RWPE2 (cell line): ENCODE measurements around the gene GAPVD1.
A peak's percentile ranks its signal among the peaks of the same experiment; 100 is the strongest.
"Not testable (repeated sequence)": the region's sequence is repeated elsewhere in the genome, so short reads cannot be mapped to it uniquely, and the experiment has no call there.

ENCODE experiments used
- ATAC-seq: fragments of 200-7000 bp; cut with Tn5 transposase; 3 replicates; pipeline ENCODE4 v1.9.1; 2021; ENCODE audit warnings: low read depth
- DNase-seq: peaks from one replicate; pipeline ENCODE4 v3.0.0-alpha.2; 2020; ENCODE audit warnings: low spot score
- H3K27ac ChIP-seq: fragments of 450-650 bp; 2 replicates; pipeline ENCODE4 v1.5.1; 2017; ENCODE audit warnings: mild to moderate bottlenecking; ENCODE audit not compliant: poor library complexity, severe bottlenecking
- H3K27me3 ChIP-seq: fragments of 250-450 bp; sonication (Bioruptor Pico); 2 replicates; pipeline ENCODE4 v1.5.1; 2021; ENCODE audit warnings: mild to moderate bottlenecking, moderate library complexity; ENCODE audit not compliant: insufficient read depth, poor library complexity, severe bottlenecking
- H3K36me3 ChIP-seq: fragments of 250-450 bp; sonication (Bioruptor Pico); 2 replicates; pipeline ENCODE4 v1.5.1; 2020; ENCODE audit warnings: low read depth, mild to moderate bottlenecking, moderate library complexity
- H3K4me1 ChIP-seq: fragments of 250-450 bp; sonication (Bioruptor Pico); 2 replicates; pipeline ENCODE4 v1.5.1; 2021; ENCODE audit warnings: mild to moderate bottlenecking, moderate library complexity; ENCODE audit not compliant: insufficient read depth, poor library complexity, severe bottlenecking
- H3K4me3 ChIP-seq: fragments of 250-450 bp; sonication (Bioruptor Pico); 2 replicates; pipeline ENCODE4 v1.5.1; 2021; ENCODE audit warnings: mild to moderate bottlenecking, moderate library complexity; ENCODE audit not compliant: severe bottlenecking
- H3K9me3 ChIP-seq: fragments of 250-450 bp; sonication (Bioruptor Pico); 2 replicates; pipeline ENCODE4 v1.5.1; 2021; ENCODE audit warnings: mild to moderate bottlenecking, moderate library complexity; ENCODE audit not compliant: severe bottlenecking
- CTCF ChIP-seq: fragments of 450-650 bp; IDR thresholded peaks from one replicate; pipeline ENCODE4 v1.5.1; 2017; ENCODE audit warnings: mild to moderate bottlenecking, moderate library complexity; ENCODE audit not compliant: poor library complexity, severe bottlenecking

The GAPVD1 gene

GRCh38 chr9:125284855-125285254 lies 23.2 kb downstream of the GAPVD1 start:
- ATAC-seq (no peak), DNase-seq (no peak)
- Histone ChIP-seq H3K27me3 (no peaks in the 10 kb centered on the region), H3K9me3 (no peaks in the 10 kb centered on the region), H3K27ac (no peak overlapping the region), H3K36me3 (peaks cover 9% of the 10 kb centered on the region), H3K4me1 (no peaks in the 10 kb centered on the region), H3K4me3 (no peak overlapping the region)
- no peak for TF ChIP-seq CTCF

- DNase-seq, H3K27me3 ChIP-seq, ATAC-seq, H3K27ac ChIP-seq, H3K4me3 ChIP-seq, H3K36me3 ChIP-seq, H3K9me3 ChIP-seq, H3K4me1 ChIP-seq: not testable (repeated sequence)
Measured at GRCh38 chr9:125286935-125287433, 25.4 kb downstream of the GAPVD1 start.

- Histone ChIP-seq H3K4me1 (peaks cover 10% of the 10 kb centered on the region), H3K9me3 (no peaks in the 10 kb centered on the region), H3K27me3 (no peaks in the 10 kb centered on the region), H3K36me3 (peaks cover 11% of the 10 kb centered on the region), H3K27ac (no peak overlapping the region), H3K4me3 (no peak overlapping the region)
- no peak for TF ChIP-seq CTCF
- ATAC-seq (peak; percentile 77), DNase-seq (no peak)
Measured at GRCh38 chr9:125293134-125293533, 31.5 kb downstream of the GAPVD1 start.

DNA sequence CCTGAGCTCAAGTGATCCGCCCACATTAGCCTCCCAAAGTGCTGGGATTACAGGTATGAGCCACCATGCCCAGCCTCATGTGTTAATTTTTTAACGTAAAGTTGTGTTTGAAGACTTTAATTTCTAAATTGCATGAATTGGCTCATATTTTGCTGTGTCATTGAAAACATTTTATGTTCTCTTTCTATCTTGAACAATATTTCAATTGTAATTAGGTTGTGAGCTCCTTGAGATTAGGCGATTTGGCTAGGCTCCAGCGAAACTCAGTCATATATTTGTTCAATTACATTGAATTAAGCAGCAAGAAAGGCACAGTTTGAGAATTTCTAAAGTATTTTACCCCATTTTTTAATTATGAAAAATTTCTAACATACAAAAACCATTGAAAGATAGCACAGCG lies 34.0 kb downstream of the GAPVD1 start:
- no peak for TF ChIP-seq CTCF
- H3K4me1 ChIP-seq: peaks cover 10% of the 10 kb centered on the region
- H3K27ac ChIP-seq: no peak overlapping the region
- ATAC-seq: no peak
- no peak for DNase-seq
- H3K9me3 ChIP-seq: no peaks in the 10 kb centered on the region
- no peak overlapping the region for H3K4me3 ChIP-seq
- H3K27me3 ChIP-seq: no peaks in the 10 kb centered on the region
- peaks cover 20% of the 10 kb centered on the region for H3K36me3 ChIP-seq

DNA sequence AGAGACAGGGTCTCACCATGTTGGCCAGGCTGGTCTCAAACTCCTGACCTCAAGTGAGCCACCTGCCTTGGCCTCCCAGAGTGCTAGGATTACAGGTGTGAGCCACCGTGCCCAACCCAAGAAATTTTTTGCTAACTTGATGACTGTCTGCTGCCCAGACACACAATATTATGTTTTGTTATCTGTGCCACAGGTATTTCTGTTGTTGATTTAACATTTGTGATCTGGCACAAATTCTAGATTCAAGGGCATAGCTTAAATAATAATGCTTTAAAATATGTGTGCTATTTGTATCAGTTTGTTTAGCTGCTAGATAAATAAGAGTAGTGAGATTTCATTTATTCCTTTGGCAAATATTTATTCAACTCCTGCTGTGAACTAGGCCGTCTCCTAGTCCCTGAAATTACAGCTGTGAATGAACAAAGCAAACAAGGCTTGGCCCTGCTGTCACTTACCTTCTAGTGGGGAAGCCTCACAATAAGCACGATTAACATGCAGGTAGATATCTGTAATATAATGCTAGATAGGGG lies 35.3 kb downstream of the GAPVD1 start:
- TF ChIP-seq CTCF: no peak
- H3K36me3 ChIP-seq: peaks cover 28% of the 10 kb centered on the region
- H3K9me3 ChIP-seq: no peaks in the 10 kb centered on the region
- H3K4me1 ChIP-seq: peaks cover 10% of the 10 kb centered on the region
- DNase-seq: no peak
- H3K4me3 ChIP-seq: no peak overlapping the region
- H3K27me3 ChIP-seq: no peaks in the 10 kb centered on the region
- H3K27ac ChIP-seq: no peak overlapping the region
- ATAC-seq: 0 out of 3 replicates have a peak, but pooled peaks have one; percentile 25
